Left lung (tissue), 10 donors: ENCODE results near the gene WNT4. TPM values are rescaled to one million over a fixed set of nuclear protein-coding genes. Genes with fewer than 3 reads are reported as not detected.

Source experiments
- ATAC-seq: fragments of 200-7000 bp; cut with Tn5 transposase; one replicate; pipeline ENCODE4 v1.9.1; 2020; ENCODE audit warnings: moderate library complexity
- DNase-seq, 4 donors: peaks; one replicate each; pipeline ENCODE4 v3.0.0-alpha.2; 2013 to 2020
- H3K27ac ChIP-seq, 2 donors: fragments of 200-600 bp; sonication (generic) in 1 of 2; one replicate each; pipeline versions ENCODE4 v1.5.0 to v1.8.0; 2020 to 2021
- H3K27me3 ChIP-seq, 2 donors: fragments of 200-600 bp; sonication (generic) in 1 of 2; one replicate each; pipeline versions ENCODE4 v1.5.0 to v1.8.0; 2020 to 2021
- H3K36me3 ChIP-seq, 2 donors: fragments of 200-600 bp; sonication (generic) in 1 of 2; one replicate each; pipeline versions ENCODE4 v1.5.0 to v1.8.0; 2020 to 2021
- H3K4me1 ChIP-seq, 2 donors: fragments of 200-600 bp; one replicate each; pipeline ENCODE4 v1.8.0; 2021
- H3K4me3 ChIP-seq, 2 donors: fragments of 200-600 bp; sonication (generic) in 1 of 2; one replicate each; pipeline versions ENCODE4 v1.5.0 to v1.8.0; 2020 to 2021; ENCODE audit warnings: mild to moderate bottlenecking in 1 of 2
- H3K9me3 ChIP-seq, 2 donors: fragments of 200-600 bp; sonication (generic) in 1 of 2; one replicate each; pipeline versions ENCODE4 v1.5.0 to v1.8.0; 2020 to 2021
- intact Hi-C, 2 donors: fragments of 100-400 bp; cut with DNase I; formaldehyde crosslinking; loops; one replicate each; pipeline versions ENCODE4 v1.11.2 to v1.14.2; 2022
- polyA plus RNA-seq, 6 donors: library from polyadenylated mRNA; unstranded; fragments of 120-200 nt; gene quantifications; one replicate each; pipeline ENCODE4 v1.2.1, GENCODE V29; 2013; ENCODE audit not compliant: insufficient read length in 6 of 6
- total RNA-seq, 2 donors: library from RNA; stranded (reverse); fragmentation: NEBNext Ultra II Directional; extraction: Animal tissue kit (Norgen Biotek cat#: 25700); gene quantifications; one replicate each; pipeline ENCODE4 v1.2.1, GENCODE V29; 2021
- TF ChIP-seq, protein P1 (sequence below), 2 donors: fragments of 200-600 bp; sonication (generic) in 1 of 2; IDR thresholded peaks; one replicate each; pipeline versions ENCODE4 v1.5.0 to v1.8.0; 2021; ENCODE audit warnings: antibody characterized with exemption in 2 of 2
- donor health status: DM: no; HTN: yes; CAD: no.
- donor health status: DM: no; HTN: no; CAD: no.

The WNT4 gene
- total and polyA plus RNA-seq, 8 donors: 1.8 to 4.0 (median 2.8) TPM

DNA sequence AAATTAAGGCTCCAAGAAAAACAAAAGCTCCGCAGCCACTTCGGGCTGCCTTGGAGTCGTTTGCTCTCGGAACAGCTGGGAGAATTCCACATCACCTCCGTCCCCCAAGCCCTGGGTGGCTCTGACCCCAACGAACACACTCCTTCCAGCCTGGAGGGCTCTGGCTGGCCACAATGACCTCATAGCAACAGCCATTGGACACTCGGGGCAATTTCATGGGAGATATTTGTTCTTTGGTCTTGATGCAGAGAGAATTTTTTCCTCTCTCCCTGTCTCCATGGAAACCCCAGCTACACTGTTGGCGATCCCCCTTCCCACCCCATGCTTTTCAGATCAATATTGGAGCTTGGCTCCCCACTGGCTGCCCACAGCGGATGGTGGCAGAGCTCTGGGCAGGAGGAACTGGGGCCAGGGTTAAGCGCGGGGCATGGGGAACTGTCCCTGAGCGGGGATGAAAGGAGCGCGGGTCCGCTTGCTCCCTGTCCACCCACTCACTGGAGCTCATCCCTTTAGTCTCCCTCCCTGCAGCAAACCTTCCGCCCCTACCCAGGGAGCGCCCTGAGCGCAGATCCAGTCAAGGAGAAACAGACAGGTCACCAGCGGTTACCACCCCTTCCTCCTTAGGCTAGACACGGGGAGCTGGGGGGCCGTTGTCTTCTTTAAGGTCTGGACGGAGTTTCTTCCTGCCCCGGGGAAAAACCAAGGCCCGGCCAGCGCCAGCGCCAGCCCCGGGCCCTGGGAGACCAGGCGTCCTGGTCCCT lies 1.2 kb downstream of the WNT4 start:
- Histone ChIP-seq H3K9me3 (no peaks in the 10 kb centered on the region), H3K36me3 (no peaks in the 10 kb centered on the region), H3K4me1 (peaks cover 8 to 10% of the 10 kb centered on the region in 2 donors), H3K27ac (no peak overlapping the region), H3K4me3 (peak overlapping the region; percentile 31 to 39), H3K27me3 (peaks cover 24 to 74% of the 10 kb centered on the region in 2 donors)
- intact Hi-C loops: no loop called here
- ATAC-seq: peak; percentile 23
- TF ChIP-seq, protein P1, sequence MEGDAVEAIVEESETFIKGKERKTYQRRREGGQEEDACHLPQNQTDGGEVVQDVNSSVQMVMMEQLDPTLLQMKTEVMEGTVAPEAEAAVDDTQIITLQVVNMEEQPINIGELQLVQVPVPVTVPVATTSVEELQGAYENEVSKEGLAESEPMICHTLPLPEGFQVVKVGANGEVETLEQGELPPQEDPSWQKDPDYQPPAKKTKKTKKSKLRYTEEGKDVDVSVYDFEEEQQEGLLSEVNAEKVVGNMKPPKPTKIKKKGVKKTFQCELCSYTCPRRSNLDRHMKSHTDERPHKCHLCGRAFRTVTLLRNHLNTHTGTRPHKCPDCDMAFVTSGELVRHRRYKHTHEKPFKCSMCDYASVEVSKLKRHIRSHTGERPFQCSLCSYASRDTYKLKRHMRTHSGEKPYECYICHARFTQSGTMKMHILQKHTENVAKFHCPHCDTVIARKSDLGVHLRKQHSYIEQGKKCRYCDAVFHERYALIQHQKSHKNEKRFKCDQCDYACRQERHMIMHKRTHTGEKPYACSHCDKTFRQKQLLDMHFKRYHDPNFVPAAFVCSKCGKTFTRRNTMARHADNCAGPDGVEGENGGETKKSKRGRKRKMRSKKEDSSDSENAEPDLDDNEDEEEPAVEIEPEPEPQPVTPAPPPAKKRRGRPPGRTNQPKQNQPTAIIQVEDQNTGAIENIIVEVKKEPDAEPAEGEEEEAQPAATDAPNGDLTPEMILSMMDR (IDR thresholded peaks at IDR 0.05): no peak
- peak in 2 of 4 donors; percentile 54 to 72 for DNase-seq

DNA sequence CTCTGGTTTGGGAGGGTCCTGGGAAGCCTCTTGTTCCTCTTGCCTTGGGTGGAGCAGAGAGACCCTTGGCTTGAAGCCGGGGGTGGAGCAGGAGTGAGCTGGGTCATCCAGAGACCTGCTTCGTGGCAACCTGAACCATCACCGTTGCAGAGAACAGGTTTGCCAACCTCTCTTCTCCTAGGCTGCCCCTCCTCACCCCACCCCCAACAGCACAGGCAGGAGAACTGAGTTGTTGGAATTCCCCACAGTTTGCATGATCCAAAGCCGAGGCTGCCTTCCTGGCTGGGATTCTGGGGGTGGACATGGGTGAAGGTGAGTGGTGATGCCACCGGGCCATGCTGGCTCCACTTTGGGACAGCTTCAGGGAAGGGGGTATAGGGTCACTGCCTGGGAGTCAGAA lies 2.2 kb downstream of the WNT4 start:
- H3K36me3 ChIP-seq: no peaks in the 10 kb centered on the region
- H3K27ac ChIP-seq: no peak overlapping the region
- intact Hi-C loops: no loop called here
- H3K4me3 ChIP-seq: no peak overlapping the region
- peaks cover 24 to 72% of the 10 kb centered on the region in 2 donors for H3K27me3 ChIP-seq
- no peaks in the 10 kb centered on the region for H3K9me3 ChIP-seq
- TF ChIP-seq, protein P1 (IDR thresholded peaks at IDR 0.05): no peak
- ATAC-seq (no peak), DNase-seq (no peak)
- H3K4me1 ChIP-seq: peaks cover 8 to 10% of the 10 kb centered on the region in 2 donors

DNA sequence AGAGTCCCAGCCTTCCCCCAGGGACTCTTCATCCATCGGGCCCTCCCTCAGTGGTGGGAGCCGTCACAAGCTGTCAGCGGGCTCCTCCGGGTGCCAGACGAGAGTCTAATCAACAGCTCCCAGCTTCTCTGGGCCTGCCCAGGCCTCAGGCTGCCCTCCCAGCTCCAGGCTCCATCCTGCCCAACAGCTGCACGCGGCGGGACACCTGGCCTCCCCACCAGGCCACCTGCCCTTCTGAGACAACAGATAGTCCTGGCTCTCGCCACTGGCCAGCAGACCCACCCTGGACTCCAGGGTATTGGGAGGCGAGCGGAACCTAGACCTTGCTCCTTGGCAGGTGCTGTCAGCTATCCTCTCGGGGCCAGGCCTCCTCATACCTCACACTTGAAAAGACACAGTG lies 3.1 kb downstream of the WNT4 start:
- H3K4me3 ChIP-seq: no peak overlapping the region
- no peak overlapping the region for H3K27ac ChIP-seq
- intact Hi-C loops: loop anchor here in 1 of 2 donors (10.0 kb wide), 2 partner anchors 145 to 275 kb away; no protein-coding TSS in a partner anchor
- peaks cover 24 to 68% of the 10 kb centered on the region in 2 donors for H3K27me3 ChIP-seq
- DNase-seq (peak in 1 of 4 donors; percentile 71), ATAC-seq (no peak)
- peaks cover 8 to 10% of the 10 kb centered on the region in 2 donors for H3K4me1 ChIP-seq
- TF ChIP-seq, protein P1 (IDR thresholded peaks at IDR 0.05): no peak
- no peaks in the 10 kb centered on the region for H3K36me3 ChIP-seq
- no peaks in the 10 kb centered on the region for H3K9me3 ChIP-seq

DNA sequence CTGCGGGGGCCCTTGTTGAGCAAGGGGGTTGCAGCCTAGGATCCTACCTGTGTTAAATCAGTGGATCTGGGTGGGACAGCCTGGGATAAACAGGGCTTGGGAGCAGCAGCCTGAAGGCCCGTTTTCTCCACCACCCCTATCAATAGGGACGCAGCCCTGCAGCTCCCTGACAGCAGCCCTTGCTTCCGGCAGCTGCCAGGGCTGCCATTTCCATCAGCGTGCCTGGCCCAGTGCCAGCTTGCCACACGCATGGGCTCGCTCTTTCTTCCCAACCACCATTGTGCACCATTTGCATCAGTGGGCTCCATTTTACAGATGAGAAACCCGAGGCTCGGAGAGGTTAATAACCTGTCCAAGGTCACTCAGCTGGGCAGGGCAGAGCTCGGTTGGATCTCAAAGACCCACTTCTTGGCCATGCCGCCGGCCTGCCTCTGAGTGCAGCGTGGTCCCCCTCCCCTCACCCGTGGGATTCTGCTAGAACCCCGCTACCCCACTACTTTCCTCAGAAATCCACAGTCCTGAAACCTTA lies 3.8 kb downstream of the WNT4 start:
- ATAC-seq (no peak), DNase-seq (peak in 1 of 4 donors; percentile 44)
- no peaks in the 10 kb centered on the region for H3K36me3 ChIP-seq
- peaks cover 23 to 67% of the 10 kb centered on the region in 2 donors for H3K27me3 ChIP-seq
- intact Hi-C loops: loop anchor here in 1 of 2 donors (10.0 kb wide), 2 partner anchors 146 to 276 kb away; no protein-coding TSS in a partner anchor
- no peaks in the 10 kb centered on the region for H3K9me3 ChIP-seq
- H3K4me1 ChIP-seq: peaks cover 8 to 10% of the 10 kb centered on the region in 2 donors
- H3K4me3 ChIP-seq: no peak overlapping the region
- H3K27ac ChIP-seq: no peak overlapping the region
- TF ChIP-seq, protein P1 (IDR thresholded peaks at IDR 0.05): no peak
